ENCODE data around the gene CEBPB.

Gene CEBPB

DNA sequence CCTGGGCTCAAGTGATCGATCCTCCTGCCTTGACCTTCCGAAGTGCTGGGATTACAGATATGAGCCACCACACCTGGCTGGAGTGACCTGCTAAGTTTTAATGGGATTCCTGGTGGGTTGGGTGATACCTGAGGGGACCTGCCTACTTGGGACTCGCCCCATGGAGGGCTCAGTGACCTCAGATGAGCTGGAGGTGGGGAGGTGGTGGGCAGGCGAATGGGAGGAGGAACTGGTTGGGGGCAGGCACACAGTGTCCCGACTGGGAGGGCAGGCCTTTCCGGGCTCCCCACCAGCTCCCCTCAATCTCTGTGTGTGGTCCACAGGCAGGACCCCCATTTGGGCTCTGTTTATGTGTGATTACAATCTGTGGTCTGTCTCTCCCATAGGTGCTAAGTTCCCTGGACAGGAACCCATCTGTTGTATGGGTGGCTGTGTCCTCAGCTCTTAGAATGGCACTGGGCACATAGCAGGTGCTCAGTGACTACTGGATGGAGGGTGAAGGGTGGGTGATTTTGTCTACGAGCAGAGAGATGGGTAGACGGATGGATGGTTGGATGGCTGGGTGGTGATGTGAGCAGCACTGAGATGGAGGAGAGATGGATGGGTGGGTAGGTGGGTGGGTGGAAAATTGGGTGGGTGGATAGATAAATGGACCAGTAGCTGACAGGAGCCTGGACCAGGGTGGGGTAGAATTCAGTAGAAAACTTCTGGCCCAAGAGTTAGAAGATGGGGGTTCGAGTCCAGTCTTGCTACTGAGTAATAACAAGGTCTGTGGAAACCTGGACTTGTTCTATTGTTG is 23.8 kb downstream of the CEBPB start:
- DNase-seq, result no peak

DNA sequence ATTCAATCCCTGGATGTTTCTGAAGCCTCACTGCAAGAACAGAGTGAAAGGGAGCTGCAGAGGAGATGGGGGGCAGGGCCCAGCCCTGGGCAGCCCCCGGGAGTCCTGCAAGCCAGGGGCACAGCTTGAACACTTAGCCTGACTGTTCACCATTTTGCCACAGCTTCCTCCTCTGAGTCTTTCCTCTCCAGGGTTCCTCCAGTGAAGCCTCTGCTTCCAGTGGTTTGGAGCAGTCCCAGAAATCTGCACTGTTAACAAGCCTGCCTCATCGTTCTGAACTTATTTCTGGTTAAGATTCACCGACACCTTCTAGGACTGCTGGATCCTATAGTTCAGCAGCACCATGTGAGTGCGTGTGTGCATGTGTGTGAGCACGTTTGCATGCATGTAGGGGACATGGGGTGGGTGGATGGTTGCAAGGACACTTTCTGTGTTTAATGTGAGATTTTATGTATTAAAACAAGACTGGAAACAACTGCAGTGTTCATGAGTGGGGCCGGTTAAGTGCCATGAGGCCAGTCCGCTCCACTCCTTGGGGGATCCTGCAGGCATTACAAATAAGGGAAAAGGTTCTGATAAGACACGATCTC is 24.6 kb downstream of the CEBPB start:
- no peak for DNase-seq

DNA sequence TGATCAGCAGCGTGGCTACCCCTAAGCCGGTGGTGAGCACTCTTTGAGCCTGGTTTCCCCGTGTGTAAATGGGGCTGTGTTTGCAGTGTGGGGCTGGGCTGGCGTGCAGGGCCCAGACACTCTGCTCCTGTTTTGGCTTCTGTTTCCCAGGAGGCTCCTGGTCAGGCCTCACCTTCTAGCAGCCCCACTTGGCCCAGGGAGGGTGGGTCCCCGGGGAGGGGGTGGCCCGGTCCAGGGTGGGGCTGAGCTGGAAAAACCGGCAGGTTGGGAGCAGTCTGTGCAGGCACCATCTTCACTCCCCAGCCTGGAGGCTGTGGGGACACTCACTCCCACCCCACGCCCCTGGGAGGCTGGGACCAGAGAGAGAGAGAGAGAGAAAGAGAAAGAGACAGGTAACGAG is 25.3 kb downstream of the CEBPB start:
- no peak for DNase-seq

DNA sequence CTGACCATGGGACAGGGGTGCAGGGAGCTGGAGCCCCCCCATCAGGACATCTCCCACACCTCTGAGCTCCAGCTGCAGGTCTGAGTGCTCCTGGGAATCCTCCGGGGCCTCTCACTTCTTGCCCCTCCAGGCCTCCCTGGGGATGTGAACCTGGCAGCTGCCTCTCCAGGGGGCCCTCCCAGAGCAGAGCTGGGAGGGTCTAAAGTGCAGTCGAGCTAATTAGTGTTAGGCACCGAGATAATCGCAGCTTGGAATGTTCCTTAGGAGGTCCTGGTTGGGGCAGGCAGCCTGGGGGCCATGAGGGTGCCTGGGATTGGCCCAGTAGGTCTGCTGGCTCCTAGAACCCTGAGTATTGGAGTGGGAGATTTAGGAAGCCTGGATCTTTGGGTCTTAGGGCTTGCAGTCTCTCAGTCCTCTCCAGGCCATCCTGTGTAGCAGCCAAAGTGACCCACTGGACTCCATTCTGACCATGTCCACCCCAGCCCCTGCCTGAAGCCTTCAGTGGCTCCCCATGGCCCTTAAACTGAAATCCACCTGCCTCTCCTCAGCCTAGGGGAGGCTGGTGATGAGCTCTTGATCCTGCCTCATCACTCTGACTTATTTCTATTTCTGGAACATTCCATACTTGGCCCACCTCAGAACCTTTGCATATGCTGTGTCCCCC is 26.0 kb downstream of the CEBPB start:
- DNase-seq, result no peak

DNA sequence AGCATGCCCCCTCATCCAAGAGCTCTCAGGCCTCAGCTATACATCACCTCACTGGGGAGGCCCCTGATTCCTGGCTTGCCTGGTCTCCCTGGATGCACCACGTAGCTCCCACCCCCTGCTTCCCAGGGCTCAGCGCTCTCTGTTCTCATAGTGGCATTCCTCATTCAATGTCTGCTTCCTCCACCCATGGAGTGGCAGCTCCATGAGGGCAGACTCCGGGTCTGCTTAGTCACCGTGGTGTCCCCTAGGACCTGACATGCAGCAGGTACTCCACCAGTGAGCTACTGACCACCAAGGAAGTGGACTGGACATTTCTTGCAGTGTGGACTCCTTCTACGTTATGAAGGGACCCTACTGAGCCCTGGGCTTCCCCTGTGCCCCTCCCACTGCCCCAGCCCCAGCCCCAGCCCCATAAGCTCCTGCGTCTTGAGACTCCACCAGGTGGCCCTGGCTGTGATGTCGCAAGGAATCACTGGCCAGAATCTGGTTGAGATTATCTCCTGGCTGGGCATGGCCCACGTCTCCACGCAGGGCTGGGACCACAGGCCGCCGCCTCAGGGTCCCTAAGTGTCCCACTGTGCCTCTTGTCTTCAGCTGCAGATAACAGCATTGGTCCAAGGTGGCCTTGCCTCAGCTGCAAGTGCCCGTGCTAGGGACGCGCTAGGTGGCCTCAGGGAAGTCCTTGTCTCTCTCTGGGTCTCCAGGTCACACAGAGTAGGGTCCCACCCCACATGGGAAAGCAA is 26.7 kb downstream of the CEBPB start:
- DNase-seq, result no peak

DNA sequence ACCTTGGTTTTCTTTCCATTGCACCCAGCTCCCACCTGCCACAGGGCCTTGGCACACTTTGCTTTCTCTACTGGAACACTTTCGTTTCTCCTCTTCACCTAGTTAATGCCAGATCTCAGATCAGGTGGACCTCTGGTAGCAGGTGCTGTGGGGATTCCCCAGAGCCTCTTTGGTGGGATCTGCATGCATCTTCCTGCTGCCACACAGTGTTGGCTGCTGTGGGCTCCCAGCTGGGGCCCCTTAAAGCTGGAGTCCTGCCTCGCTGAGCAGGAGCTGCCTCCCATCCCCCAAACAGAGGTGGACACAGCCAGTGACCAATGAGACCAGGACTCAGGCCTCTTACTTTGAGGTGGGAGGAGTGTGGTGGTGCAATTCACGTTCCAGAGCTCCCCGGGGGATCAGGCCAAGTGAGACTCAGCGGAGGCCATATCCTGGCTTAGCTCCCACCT is 28.4 kb downstream of the CEBPB start:
- DNase-seq, result no peak

DNA sequence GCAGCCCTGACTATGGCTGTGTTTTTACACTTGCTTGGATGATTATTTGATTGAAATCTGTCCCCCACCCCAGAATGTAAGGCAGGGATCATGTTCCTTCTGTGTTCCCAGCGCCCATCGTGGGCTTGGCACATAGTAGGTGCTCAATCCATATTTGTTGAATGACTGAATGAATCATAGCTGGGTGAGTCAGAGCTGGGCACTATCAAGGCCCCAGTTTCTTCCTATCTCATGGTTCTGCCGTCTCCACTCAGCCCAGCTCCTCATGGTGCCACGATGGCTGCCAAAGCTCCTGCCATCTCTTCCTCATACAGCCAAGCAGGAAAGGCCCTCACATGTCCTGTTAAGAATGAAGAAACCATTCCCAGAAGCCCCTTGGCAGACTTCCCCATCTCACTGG is 29.0 kb downstream of the CEBPB start:
- DNase-seq, result no peak

DNA sequence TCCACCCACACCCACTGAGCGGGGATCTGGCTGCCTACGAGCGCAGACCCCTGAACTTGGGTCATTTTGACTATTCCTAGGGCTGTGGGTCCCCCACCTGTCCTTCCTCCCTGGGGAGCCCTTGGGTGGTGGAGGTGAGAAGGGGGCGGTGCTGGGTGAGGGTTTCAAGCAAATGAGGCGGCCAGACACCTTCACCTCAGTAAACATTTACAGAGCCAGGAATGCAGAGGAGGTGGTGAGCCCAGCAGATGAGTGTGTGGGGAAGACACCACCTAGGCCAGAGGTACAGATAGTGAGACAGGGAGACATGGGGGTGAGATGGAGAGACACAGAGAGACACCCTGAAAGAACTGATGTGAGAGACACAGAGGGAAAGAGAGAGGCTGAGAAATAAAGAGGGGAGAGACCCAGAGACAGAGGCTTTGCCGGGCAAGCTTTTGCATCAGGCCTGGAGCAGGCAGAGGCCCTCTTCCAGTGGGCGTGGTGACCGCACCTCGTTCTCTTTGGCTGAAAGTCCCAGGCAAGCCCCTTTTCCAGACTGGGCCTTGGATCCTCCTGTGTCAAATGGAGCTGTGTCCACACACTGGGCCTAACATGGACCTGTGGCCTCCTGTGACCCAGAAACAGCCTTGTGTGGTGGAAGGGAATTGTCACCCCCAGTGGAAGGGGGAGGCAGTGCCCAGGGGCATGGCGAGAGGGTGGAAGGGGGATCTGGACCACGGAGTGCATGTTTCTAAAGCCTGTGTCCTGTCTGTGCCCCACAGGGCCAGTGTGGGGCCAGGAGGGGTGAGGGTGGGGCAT is 29.7 kb downstream of the CEBPB start:
- peak; percentile 63 for DNase-seq

DNA sequence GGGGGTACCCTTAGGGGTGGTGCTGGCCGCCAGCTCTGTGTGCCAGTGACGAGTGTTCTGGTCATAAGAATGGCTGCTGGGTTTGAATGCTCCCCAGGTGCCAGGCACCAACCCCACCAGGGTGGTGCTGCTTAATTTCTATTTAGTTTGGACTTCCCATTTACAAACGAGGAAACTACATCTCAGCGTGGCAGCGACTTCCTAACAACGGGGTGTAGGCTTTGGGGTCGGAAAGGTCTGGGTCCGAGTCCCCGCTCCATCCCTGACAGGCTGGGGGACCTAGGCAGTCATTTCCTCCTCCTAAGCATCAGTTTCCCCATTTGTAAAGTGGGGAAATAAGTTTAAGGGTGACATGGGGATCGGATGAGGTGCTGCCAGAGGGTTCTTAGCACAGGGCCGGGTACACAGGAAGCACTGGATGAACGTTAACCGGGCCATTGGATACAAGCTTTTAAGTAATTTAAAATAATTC is 30.3 kb downstream of the CEBPB start:
- DNase-seq, result peak; percentile 50

DNA sequence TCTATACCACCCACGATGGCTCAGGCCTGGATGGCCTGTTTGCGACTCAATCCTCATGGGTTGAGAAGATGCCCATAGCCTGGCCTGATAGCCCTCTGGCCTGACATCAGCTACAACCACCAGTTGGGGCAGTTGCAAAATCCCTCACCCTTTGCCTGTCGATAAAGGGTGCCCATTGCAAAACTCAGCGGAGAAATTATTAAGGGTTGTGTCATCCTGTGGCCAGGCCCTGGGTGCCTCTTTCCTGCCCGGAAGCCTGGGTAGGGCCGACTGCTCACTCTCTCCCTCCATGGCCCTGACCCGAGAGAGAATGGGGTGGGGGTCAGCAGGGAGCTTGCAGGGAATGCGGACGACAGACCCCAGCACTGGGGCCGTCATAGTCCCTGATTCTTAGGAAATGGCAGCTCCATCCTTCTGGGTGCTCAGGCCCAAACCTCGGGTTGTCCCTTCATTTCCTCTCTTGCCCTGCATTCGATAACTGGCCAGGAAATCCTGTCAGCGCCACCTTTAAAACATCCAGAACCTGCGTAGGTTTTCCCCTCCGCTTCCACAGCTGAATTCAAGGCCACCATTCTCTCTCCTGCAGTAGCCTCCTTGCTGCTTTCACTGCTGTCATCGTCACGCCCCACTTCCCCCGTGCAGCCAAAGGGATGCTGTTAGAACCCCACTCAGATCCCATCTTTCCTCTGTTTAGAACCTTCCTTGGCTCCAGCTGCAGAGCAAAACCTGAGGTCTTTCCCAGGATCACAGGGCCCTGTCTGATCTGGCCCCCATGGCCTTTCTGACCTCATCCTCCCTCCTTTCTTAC is 31.1 kb downstream of the CEBPB start:
- DNase-seq, result peak; percentile 96

DNA sequence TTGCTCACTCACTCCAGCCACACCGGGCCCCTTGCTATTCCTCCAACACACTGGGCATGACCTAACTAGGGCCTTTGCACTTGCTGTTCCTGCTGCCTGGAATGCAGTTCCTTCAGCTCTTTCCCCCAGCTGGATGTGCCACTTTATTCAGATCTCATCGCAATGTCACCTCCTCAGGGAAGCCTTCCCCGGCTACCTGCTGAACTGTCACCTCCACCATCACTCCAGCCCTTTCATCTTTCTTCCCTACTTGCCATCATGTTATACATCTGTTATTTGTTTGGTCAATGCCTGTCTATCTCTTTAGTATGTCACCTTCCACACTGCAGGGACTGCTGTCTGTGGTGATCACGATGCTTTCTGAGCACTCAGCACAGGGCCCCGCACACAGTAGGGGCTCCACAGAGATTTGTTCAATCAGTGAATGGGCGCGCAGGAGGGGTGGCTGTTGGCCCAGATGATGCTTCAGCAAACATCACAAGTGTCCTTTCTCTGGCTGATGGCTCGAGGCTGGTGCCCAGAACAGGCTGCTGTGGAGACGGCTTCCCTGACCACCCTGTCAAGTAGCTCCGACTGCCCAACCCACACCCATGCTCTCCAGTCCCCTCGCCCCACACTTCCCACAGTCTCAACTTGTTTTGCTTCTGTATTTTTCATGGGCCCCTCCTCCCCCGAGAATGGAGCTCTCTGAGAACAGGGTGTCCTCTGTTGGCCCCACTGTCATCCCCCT is 31.8 kb downstream of the CEBPB start:
- DNase-seq, result no peak

DNA sequence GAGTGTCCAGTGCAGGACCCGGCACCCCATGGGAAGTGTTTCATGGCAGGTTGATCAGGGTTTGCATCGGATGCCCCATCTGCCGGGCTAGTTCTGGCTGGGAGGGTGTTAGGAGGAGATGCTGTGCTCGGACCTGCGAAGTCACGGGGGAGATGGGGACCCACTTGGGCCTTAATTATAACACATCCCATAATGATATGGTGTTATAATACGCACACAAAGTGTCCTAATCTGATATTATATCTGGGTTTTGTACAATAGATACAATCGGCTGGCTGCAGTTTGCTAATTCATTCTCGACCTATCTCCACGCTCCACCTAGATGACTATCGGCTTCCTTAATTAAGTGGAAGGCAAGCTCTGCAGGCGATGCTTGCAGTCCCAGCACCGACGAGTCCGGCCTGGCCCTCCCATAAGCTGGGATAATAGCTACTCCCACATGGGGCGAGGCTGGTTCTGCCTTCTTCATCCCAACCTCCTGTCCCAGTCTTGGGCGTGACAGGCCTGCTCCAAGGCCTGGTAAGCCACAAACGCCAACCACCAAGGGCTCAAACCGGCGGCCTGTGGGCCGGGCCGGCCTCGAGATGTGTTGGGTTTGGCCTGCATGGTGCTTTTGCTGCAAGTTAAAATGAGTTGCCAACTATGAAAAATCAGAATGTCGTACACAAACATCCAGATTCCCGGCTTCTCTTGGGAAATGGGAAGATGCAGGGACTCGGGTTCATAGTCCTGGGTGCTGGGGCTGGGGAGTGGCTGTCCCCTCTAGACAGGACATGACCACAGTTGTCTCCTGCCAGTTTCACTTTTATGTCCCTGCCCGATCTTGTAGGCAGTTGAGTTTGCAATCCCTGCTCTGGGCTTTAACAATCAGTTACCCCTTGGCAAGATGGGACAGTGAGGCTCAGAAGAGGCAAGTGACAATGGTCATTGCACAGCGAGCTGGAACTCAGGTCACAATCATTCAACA is 32.7 kb downstream of the CEBPB start:
- DNase-seq, result peak; percentile 50

DNA sequence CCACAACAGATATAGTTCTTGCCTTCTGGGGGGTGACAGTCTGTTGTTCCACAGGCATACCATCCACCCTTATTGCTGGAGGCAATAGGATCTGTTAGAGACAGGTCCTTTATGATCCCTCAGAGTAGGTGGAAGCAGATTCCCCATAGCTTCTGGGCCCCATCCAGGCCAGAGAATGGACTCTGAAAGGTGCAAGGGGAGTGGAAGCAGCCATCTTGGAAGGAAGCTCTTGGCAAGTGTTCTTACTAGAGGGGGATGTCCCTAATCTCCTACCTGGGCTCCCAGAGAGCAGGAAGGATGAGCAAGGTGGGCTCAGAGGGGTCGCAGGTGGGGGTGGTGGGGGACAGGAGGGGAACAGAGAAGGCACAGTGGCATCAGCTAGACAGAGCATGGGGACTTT is 33.4 kb downstream of the CEBPB start:
- DNase-seq, result no peak

DNA sequence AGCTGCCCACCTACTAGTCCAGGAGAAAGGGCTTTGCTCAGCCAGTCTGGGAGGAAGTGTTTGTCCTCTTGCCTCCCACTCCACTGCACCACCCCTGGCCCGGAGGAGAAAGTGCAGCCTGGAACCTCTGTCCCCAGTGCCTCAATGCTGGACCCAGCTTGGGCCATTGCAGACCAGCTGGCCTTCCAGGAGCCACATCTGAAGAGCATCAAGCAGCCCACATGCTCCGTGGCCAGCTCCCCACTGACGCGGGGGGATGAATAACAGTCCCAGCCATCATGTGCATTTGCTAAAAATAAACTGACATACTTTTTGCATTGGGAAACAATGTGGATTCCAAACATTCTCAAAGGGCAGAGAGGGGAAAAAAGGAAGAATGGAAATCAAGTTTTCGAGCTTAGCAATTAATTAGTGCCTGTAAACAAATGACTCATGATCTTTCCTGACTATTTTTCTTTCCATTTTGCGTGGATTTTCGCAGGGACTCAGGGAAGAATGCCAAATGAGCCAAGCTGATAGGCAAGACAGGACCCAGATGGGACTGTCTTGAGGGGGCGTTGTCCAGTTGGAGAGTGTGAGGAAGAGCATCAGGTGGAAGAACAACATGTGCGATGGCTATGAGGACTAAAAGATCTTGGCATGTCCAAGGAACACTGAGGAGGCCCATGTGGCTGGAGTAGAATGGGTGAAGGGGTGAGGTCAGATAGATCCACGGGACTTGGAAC is 34.1 kb downstream of the CEBPB start:
- DNase-seq, result peak; percentile 95

DNA sequence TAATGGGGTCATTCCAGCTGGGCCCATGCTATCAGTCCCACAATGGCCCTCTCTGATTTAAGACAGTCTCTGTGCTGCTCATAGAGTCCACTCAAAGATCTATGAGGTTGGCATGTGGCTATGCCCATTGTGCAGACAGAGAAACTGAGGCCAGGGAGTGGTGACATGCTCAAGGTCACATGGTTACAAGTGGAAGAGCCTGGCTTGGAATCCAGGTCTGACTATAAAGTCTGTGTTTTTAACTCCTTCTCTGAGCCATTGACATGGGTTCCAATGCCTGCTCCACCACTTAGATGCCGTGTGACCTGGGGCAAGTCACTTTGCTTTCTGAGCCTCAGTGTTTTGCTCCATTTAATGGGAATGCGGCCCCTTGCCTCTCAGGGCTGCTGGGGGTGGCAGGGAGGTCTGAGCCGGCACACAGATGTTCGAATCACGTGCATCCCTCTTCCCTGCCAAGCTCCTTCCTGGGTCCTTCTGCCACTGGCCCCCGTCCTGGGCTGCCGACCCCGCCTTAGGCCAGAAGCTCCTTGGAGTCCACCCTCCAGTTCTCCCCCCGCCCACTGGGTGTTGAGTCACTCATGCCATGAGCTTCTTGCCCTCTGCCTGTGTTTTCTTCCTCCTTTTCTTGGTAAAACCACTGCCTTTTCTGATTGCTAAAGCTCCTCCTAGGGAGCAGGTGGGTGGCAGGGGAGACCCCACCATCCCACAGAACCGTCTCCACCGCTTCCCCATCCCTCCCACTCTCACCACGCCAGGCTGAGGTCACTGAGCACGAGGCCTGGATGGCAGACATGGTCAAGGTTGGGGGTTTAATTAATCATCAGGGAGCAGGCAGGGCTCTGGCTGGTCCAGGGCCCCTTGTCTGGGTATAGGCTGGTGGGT is 35.7 kb downstream of the CEBPB start:
- peak; percentile 94 for DNase-seq

DNA sequence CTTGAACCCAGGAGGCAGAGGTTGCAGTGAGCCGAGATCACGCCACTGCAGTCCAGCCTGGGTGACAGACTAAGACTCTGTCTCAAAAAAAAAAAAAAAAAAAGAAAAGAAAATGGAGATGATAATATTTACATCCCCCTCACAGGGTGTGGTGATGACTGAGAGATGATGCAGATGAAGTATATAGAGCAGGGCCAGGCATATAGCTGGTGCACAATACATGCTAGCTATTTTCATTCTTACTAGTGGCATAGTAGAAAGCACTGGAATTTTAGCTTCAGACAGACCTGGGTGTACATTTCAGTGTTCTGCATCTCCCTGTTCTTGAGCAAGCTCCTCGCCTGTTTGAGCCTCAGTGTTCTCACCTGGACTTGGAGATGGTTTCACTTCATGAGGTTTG is 36.9 kb downstream of the CEBPB start:
- DNase-seq, result peak; percentile 55

DNA sequence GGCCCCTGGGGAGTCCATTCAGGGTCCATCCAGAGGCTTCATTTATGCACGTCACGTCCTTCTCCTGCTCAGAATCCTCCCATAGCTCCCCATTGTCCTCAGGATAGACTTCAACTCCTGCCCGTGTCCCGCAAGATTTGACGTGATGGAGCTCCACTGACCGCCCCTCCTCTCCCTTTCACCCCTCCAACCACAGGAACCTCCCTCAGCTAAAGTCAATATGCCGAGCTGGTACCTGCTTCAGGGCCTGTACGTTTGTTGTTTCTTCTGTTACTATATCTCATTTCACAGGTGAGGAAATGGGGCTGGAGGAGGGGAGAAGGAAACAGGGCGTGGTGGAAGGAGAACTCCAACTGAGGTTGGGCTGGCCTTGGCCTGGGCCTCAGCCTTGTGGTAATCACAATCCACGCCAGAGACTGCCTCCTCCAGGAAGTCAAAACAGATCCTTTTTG is 38.6 kb downstream of the CEBPB start:
- no peak for DNase-seq

DNA sequence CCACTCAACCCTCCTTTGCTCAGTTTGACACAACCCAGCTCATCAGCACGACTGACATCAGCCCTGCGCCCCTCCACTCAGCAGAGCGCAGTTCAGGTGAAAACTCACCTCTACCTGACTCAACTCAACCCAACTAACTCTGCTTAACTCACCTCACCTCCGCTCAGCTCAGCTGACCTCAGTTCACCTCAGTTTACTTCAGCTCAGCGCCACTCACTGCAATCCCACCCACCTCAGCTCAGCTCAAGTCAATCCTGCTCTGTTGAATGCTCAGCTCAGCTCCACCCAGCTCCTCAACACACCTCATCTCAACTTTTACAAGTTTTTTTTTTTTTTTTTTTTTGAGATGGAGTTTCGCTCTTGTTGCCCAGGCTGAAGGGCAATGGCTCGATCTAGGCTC is 39.6 kb downstream of the CEBPB start:
- no peak for DNase-seq

All from suppressor macrophage treated with lipopolysaccharide for 4 hours (primary cell).